Gastrocnemius medialis (tissue), 4 donors: ENCODE measurements around the gene DHRS12.

Source experiments
- POLR2A ChIP-seq, 2 donors: fragments of 450-650 bp; IDR thresholded peaks; one replicate each; pipeline ENCODE4 v1.6.1; 2017; ENCODE audit warnings: antibody characterized with exemption in 2 of 2, mild to moderate bottlenecking in 2 of 2, moderate library complexity in 2 of 2
- TF ChIP-seq, protein P1 (sequence below), 5 experiments: fragments of 450-650 bp in 3 of 5; fragments of 200-600 bp in 2 of 5; sonication (generic) in 2 of 5; IDR thresholded peaks in 4 of 5; conservative IDR thresholded peaks in 1 of 5; 1 replicate in 4 of 5; 2 replicates in 1 of 5; pipeline ENCODE4 v1.5.1; 2016 to 2019; ENCODE audit warnings: antibody characterized with exemption in 5 of 5, mild to moderate bottlenecking in 3 of 5, moderate library complexity in 3 of 5

DNA sequence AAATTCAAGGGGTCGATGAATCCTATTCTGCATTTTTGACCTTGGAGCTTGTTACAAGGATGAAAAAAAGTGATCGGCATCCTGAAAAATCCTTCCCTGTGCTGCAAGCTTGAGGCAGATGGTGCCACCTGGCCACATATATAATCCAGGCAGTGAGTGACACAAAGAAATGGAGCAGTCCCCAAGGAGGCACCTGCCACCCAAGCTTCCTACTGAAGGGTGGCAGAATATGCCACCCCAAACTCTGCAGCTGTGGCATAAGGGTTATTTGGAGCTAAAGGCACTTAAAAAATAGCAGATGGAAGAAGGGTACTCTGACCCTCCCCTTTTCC is 25.6 kb upstream of the DHRS12 start:
- no peak for TF ChIP-seq POLR2A (IDR thresholded peaks at IDR 0.05)
- TF ChIP-seq, protein P1, sequence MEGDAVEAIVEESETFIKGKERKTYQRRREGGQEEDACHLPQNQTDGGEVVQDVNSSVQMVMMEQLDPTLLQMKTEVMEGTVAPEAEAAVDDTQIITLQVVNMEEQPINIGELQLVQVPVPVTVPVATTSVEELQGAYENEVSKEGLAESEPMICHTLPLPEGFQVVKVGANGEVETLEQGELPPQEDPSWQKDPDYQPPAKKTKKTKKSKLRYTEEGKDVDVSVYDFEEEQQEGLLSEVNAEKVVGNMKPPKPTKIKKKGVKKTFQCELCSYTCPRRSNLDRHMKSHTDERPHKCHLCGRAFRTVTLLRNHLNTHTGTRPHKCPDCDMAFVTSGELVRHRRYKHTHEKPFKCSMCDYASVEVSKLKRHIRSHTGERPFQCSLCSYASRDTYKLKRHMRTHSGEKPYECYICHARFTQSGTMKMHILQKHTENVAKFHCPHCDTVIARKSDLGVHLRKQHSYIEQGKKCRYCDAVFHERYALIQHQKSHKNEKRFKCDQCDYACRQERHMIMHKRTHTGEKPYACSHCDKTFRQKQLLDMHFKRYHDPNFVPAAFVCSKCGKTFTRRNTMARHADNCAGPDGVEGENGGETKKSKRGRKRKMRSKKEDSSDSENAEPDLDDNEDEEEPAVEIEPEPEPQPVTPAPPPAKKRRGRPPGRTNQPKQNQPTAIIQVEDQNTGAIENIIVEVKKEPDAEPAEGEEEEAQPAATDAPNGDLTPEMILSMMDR (IDR thresholded peaks at IDR 0.05 in 4 of 5, conservative IDR thresholded peaks at IDR 0.05 in 1 of 5): no peak
